HCT116 (cell line): ENCODE measurements around the gene IL17D.

Source experiments
- ATF3 ChIP-seq: IDR thresholded peaks from 2 replicates; pipeline ENCODE4 v1.6.1; 2012
- CTCF ChIP-seq, 3 experiments: fragments of 200-600 bp in 1 of 3; sonication (generic) in 1 of 3; IDR thresholded peaks in 2 of 3; conservative IDR thresholded peaks in 1 of 3; 2 replicates each; pipeline ENCODE4 v1.5.1; 2012 to 2017; ENCODE audit warnings: low read depth in 2 of 3, low read length in 2 of 3, antibody characterized with exemption in 1 of 3, borderline replicate concordance in 1 of 3, control low read depth in 1 of 3, mild to moderate bottlenecking in 1 of 3, mixed read lengths in 1 of 3, mixed run types in 1 of 3, moderate library complexity in 1 of 3; ENCODE audit not compliant: insufficient read depth in 1 of 3
- EZH2 ChIP-seq: fragments of 200-600 bp; sonication (generic); IDR thresholded peaks from 2 replicates; pipeline ENCODE4 v1.6.1; 2017; ENCODE audit warnings: antibody characterized with exemption, mixed run types
- FOSL1 ChIP-seq: IDR thresholded peaks from 2 replicates; pipeline ENCODE4 v1.6.1; 2012; ENCODE audit warnings: low read depth
- MAX ChIP-seq: IDR thresholded peaks from 2 replicates; pipeline ENCODE4 v1.6.1; 2012
- POLR2A ChIP-seq: IDR thresholded peaks from 2 replicates; pipeline ENCODE4 v1.7.0; 2011; ENCODE audit warnings: borderline replicate concordance; ENCODE audit not compliant: insufficient read depth, insufficient read length; ENCODE audit errors: extremely low read depth
- POLR2AphosphoS5 ChIP-seq: IDR thresholded peaks from 2 replicates; pipeline ENCODE4 v1.6.1; 2011; ENCODE audit warnings: mild to moderate bottlenecking, low read depth, low read length, moderate library complexity
- SP1 ChIP-seq: IDR thresholded peaks from 2 replicates; pipeline ENCODE4 v1.6.1; 2012; ENCODE audit warnings: low read depth

- no peak for TF ChIP-seq CTCF (IDR thresholded peaks at IDR 0.05 in 2 of 3, conservative IDR thresholded peaks at IDR 0.05 in 1 of 3; ENCODE audit: borderline replicate concordance in 1 of 3, insufficient read depth in 1 of 3, low read depth in 2 of 3, low read length in 2 of 3)
- no peak for TF ChIP-seq POLR2A
- TF ChIP-seq POLR2AphosphoS5: no peak
- TF ChIP-seq EZH2: no peak
- TF ChIP-seq SP1: no peak
- TF ChIP-seq MAX: no peak
- TF ChIP-seq FOSL1: no peak
- no peak for TF ChIP-seq ATF3
These were observed 18.4 kb upstream of the IL17D start for GRCh38 chr13:20685092-20685491.
